ENCODE measurements around the gene P2RY8.
"Not testable (repeated sequence)": the region's sequence is repeated elsewhere in the genome, so short reads cannot be mapped to it uniquely, and the experiment has no call there.

Gene P2RY8

GRCh38 chrX:1558761-1559468 is 21.9 kb upstream of the P2RY8 start:
- Histone ChIP-seq H3K27me3 (ENCODE audit: insufficient read depth, poor library complexity, severe bottlenecking) (no peaks in the 10 kb centered on the region), H3K4me3 (replicated peaks; ENCODE audit: insufficient read depth, low read length) (no peak overlapping the region), H3K27ac (replicated peaks) (no peak overlapping the region)
- no peak for TF ChIP-seq POLR2AphosphoS5 (IDR thresholded peaks at IDR 0.05; ENCODE audit: low read depth)
- no peak for DNase-seq (ENCODE audit: low read depth in 1 of 2, low spot score in 1 of 2)

DNA sequence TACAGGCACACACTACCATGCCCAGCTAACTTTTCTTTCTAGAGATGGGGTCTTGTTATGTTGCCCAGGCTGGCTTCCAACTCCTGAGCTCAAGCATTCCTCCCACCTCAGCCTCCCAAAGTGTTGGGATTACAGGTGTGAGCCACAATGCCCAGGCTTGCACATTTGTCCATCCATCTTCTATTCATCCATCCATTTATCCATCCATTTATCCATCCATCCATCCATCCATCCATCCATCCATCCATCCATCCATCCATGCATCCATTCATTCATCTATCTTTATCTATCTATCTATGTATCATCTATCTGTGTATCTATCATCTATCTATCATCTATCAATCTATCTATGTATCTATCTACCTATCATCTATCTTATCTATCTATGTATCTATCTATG is 20.5 kb upstream of the P2RY8 start:
- H3K27me3 ChIP-seq (ENCODE audit: insufficient read depth, poor library complexity, severe bottlenecking); H3K4me3 ChIP-seq (replicated peaks; ENCODE audit: insufficient read depth, low read length); H3K27ac ChIP-seq (replicated peaks); DNase-seq (ENCODE audit: low read depth in 1 of 2, low spot score in 1 of 2): not testable (repeated sequence)

- H3K27ac ChIP-seq (replicated peaks): no peak overlapping the region
- no peaks in the 10 kb centered on the region for H3K27me3 ChIP-seq (ENCODE audit: insufficient read depth, poor library complexity, severe bottlenecking)
- no peak for TF ChIP-seq SPI1 (IDR thresholded peaks at IDR 0.05; ENCODE audit: borderline replicate concordance, low read depth)
- TF ChIP-seq POLR2AphosphoS5 (IDR thresholded peaks at IDR 0.05; ENCODE audit: low read depth): no peak
- no peak for TF ChIP-seq CTCF (IDR thresholded peaks at IDR 0.05; ENCODE audit: insufficient read depth, low read length)
- no peak for TF ChIP-seq REST (IDR thresholded peaks at IDR 0.05; ENCODE audit: insufficient replicate concordance, low read depth)
- no peak for TF ChIP-seq GABPA (IDR thresholded peaks at IDR 0.05; ENCODE audit: low read depth)
- no peak for DNase-seq (ENCODE audit: low read depth in 1 of 2, low spot score in 1 of 2)
- no peak overlapping the region for H3K4me3 ChIP-seq (replicated peaks; ENCODE audit: insufficient read depth, low read length)
Measured at GRCh38 chrX:1555370-1555769, 18.4 kb upstream of the P2RY8 start.

DNA sequence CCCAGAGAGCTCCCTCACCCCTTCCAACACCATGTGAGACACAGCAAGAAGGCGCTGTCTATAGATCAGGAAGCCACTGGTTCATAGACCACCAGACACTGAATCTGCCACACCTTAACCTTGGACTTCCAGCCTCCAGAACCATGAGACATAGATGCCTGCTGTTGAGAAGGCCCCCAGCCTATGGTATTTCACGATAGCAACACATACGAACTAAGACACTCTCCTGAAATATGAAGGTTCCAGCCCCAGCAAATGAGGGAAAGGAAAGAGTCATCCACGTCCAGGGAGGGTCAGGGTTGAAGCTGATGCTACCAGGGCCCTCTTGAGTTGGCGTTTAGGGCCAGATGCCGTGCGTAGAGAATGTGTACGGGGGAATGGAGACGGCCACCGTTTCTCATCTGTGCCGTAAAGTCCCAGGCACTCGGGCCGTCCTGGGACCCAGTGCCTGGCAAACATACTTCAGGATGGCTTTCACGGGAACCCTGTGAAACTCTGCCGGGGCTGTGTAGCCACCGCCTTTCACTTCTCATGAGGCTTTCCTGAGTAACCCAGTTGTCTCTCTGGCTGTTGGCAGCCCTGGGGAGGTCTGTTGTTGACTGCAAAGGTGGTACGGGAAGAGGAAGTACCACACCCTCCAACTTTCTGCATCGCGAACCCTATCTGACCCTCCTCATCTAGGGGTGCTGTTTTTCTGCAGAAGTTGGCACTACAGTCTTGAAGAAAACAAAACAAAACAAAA is 17.7 kb upstream of the P2RY8 start:
- no peaks in the 10 kb centered on the region for H3K27me3 ChIP-seq (ENCODE audit: insufficient read depth, poor library complexity, severe bottlenecking)
- no peak overlapping the region for H3K4me3 ChIP-seq (replicated peaks; ENCODE audit: insufficient read depth, low read length)
- no peak overlapping the region for H3K27ac ChIP-seq (replicated peaks)
- TF ChIP-seq GABPA (IDR thresholded peaks at IDR 0.05; ENCODE audit: low read depth): no peak
- no peak for TF ChIP-seq POLR2AphosphoS5 (IDR thresholded peaks at IDR 0.05; ENCODE audit: low read depth)
- TF ChIP-seq SPI1 (IDR thresholded peaks at IDR 0.05; ENCODE audit: borderline replicate concordance, low read depth): no peak
- TF ChIP-seq REST (IDR thresholded peaks at IDR 0.05; ENCODE audit: insufficient replicate concordance, low read depth): no peak
- no peak for TF ChIP-seq CTCF (IDR thresholded peaks at IDR 0.05; ENCODE audit: insufficient read depth, low read length)
- peak in 1 of 2 experiments; percentile 30 for DNase-seq (ENCODE audit: low read depth in 1 of 2, low spot score in 1 of 2)
